NCI-H82 treated with DMSO at 0.1 percent for 48 hours (cell line): ENCODE measurements around the gene PMAIP1.
"Not testable (repeated sequence)": the region's sequence is repeated elsewhere in the genome, so short reads cannot be mapped to it uniquely, and the experiment has no call there.

Experiments
- DNase-seq: peaks from one replicate; lab custom pipeline; 2025; ENCODE audit not compliant: unreplicated experiment; lab: John Stamatoyannopoulos, UW

Gene PMAIP1

GRCh38 chr18:59899298-59900221, at the start of gene PMAIP1:
Gene PMAIP1, plus strand, starts transcription at chr18:59899996. Its CDS starts 182 bp downstream, at chr18:59900178.
- DNase-seq = peak; percentile 54

DNA sequence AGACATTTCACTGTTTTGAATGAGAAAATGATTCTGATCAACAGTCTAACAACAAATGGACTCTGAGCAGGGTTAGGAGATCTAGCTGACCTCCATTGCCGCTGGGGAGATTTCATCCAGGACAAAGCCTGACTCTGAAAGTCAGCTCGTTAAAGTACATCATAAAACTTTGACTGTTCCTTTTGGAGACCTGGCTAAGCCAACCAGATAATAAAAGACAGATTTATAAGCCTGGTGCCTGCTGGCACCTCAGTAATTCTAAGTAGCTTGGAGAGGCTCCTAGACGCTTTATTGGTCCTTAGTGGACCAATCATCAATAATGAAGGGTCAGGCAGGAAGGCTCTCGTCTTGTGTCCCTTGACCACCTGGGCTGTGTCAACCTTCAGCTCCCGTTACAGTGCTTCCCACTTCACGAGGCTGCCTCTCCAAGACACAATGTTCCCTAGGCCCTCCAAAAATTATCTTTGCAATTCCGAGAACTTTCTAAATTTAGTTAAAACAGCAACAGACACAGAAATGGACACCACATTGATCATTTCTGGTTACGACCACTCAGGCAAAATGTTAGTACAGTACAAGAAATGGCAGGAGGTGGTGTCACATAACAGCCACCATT, 47.9 kb upstream of the PMAIP1 start:
- DNase-seq = no peak

DNA sequence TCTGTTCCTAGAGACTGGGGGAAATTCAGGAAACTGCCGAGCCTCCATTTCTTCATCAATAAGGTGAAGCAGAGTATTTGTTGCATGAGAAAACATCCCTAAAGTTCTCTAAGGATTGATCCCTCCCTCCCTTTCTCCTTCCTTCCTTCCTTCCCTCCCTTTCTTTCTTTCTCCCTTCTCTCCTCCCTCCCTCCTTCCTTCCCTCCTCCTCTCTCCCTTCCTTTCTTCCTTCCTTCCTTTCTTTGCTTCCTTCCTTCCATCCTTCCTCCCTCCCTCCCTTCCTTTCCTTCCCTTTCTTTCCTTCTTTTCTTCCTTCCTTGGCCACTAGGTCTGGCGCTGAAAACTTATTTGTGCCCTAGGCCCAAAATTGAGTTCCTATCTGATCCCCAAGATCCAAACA, 47.2 kb upstream of the PMAIP1 start:
- DNase-seq = no peak

- DNase-seq = no peak
These were observed 46.4 kb upstream of the PMAIP1 start for GRCh38 chr18:59853380-59853779.

DNA sequence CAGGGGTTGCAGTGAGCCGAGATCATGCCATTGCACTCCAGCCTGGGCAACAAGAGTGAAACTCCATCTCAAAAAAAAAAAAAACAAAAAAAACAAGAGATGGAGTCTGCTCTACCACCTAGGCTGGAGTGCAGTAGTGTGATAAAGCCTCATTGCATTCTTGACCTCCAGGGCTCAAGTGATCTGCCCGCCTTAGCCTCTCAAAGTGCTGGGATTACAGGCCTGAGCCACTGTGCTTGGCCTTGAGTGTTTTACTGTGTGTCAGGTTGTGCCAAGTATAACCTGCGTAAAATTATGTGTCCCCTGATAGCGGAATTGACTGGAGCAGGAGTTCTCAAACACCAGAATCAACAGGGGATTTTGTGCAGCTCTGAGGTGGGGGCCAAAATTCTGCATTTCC, 45.8 kb upstream of the PMAIP1 start:
- DNase-seq = not testable (repeated sequence)

DNA sequence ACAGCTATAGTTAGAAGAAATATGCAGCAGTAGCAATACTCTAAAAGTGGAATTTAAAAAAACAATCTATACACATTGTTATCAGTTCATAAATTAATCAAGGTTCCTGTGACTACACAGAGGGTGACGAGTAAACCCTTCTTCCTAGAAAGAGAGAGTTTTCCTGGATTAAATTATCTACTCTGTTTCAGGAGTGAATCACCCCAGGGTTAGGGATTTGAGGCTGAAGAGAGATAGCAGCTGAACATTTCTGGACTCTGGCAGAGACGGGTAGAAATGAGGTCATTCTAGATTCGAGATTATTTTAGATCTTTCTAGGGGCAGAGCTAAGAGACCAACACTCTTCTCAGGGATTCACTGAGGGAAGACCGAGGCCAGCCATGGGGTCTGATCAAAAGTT, 38.8 kb upstream of the PMAIP1 start:
- DNase-seq = no peak

- DNase-seq = no peak
These were observed 37.6 kb upstream of the PMAIP1 start for GRCh38 chr18:59861963-59862819.

GRCh38 chr18:59865241-59865986, 34.4 kb upstream of the PMAIP1 start:
- DNase-seq = no peak

DNA sequence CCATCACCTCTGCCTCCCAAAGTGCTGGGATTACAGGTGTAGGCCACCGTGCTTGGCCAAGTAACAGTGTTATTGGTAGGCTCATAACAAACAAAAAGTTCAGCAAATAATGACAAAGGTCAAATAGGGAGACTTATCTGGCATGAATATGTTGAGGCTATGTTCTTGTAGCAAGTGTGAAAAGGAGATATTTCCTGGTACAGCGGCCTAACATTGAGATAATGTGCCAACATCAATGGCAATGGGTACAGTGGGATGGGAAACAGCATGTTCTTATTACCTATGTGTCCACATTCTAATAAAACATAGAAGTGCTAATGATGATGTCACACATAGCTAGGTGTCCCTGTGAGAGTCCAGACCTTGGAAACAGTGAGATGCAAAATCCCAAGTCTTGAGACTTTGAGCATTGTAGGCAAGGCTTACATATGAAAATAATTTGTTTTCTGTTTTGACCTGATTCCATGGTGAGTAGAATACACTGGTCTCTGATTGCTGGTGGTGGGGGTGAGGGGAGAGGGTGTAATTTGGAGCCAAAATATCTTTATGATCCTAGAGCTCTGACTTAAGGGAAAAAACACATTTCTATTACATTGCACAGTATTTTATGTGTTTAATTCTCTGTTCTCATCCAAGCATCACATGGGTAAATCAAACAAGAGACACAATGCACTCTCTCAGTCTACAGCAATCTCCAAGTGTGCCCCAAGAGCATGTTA, 33.1 kb upstream of the PMAIP1 start:
- DNase-seq = no peak

- DNase-seq = no peak
These were observed 32.3 kb upstream of the PMAIP1 start for GRCh38 chr18:59867337-59868104.

GRCh38 chr18:59870623-59871130, 29.1 kb upstream of the PMAIP1 start:
- no peak for DNase-seq

- DNase-seq = no peak
These were observed 28.0 kb upstream of the PMAIP1 start for GRCh38 chr18:59871711-59872362.

GRCh38 chr18:59873641-59874040, 26.2 kb upstream of the PMAIP1 start:
- no peak for DNase-seq

- no peak for DNase-seq
These were observed 25.6 kb upstream of the PMAIP1 start for GRCh38 chr18:59874166-59874565.

GRCh38 chr18:59876310-59876626, 23.5 kb upstream of the PMAIP1 start:
- no peak for DNase-seq

DNA sequence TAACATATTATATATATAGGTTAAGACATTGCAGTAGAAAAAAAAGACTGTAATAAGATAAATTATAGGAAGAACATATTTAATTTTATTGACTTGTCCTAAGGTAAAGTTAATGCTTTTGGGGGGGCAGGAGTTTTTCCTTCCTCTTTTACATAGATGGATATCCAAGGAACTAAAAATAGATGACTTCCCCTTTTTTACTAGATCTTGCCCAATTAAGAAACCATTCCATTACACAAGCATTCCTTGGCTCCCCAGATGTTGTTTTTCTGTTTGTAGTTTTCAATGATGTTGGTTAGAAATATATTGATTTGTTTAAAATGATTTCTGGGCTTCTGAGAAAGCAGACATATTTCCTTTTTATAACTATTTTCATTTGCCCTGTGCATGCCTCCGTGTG, 22.4 kb upstream of the PMAIP1 start:
- no peak for DNase-seq

DNA sequence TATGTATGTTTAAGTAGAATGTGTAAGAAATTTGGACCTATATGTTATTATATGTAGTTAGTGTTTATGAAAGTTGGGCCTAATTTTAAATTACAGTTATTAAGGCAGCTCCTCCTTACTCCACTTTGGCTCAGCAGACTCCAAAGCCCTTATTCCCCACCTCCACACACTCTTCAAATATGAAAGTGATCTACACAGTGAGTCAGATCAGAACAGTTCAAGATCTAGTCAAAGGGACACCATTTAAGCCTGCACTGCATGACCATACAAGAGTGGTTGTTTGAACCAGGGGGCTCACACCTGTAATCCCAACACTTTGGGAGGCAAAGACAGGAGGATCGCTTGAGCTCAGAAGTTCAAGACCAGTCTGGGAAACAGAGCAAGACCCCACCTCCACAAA, 21.2 kb upstream of the PMAIP1 start:
- no peak for DNase-seq

DNA sequence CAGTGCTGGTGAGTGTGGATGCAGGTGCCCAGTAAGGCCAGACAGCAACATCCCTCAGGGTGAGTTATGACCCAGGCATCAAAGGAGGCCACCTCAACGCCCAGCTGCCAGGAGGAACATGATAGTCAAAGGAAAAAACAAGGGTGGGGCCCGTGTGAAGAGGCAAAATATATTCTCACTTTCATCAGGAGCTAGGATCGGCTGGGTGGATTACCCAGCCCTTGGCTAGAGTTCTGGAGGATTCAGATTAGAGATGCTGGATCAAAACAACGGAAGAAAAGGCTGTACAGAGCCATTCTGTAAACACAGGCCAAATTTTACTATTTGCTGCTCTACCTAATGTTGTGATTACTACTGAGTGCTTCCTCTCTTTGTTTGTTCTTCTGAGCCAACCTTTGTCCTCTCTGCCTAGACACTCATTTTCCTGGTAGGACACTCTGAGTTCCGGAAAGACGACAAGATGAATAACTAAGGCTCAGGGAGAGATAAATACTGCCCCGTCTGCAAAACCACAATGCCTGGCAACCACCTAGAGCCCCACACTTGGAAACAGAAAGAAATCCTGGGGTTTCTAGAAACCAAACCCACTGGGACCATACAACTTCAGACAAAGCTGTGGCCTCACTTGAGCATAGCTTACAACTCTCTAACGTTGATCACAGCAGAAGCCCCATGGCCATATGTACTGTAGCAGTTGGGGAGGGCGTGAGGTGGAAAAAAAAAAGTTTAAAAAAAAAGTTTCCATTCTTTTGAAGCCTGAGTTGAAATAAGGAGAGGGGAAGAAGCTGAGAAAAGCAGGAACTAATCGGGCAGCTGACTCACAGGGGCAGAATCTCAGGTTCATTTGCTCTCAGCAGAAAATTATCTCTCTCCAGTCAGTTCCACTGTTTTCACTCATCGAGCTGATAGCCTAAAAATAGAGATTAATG, 17.8 kb upstream of the PMAIP1 start:
- DNase-seq = no peak
